Esophagus muscularis mucosa (tissue), 4 donors: ENCODE measurements around the gene CPA2. TPM values are rescaled to one million over a fixed set of nuclear protein-coding genes. Genes with fewer than 3 reads are reported as not detected.

Source experiments
- DNase-seq: peaks from one replicate; pipeline ENCODE4 v3.0.0-alpha.2; 2017; ENCODE audit errors: extremely low spot score
- H3K27ac ChIP-seq, 4 donors: fragments of 200-600 bp; sonication (generic); replicated peaks in 1 of 4; 1 replicate in 3 of 4; 2 replicates in 1 of 4; pipeline ENCODE4 v1.5.1; 2016 to 2019; ENCODE audit warnings: mild to moderate bottlenecking in 1 of 4
- H3K27me3 ChIP-seq, 4 donors: fragments of 200-600 bp; sonication (generic); one replicate each; pipeline versions ENCODE4 v1.5.1 to v1.6.0; 2016 to 2019
- H3K36me3 ChIP-seq, 4 donors: fragments of 200-600 bp; sonication (generic); one replicate each; pipeline ENCODE4 v1.5.1; 2016 to 2019
- H3K4me1 ChIP-seq, 4 donors: fragments of 200-600 bp; sonication (generic); one replicate each; pipeline ENCODE4 v1.5.1; 2016 to 2019
- H3K4me3 ChIP-seq, 4 donors: fragments of 200-600 bp; sonication (generic); 1 replicate in 2 of 4; 2 replicates in 2 of 4; pipeline ENCODE4 v1.5.1; 2016 to 2019; ENCODE audit warnings: mild to moderate bottlenecking in 4 of 4, moderate library complexity in 1 of 4
- H3K9me3 ChIP-seq, 4 donors: fragments of 200-600 bp; sonication (generic); 1 replicate in 3 of 4; 2 replicates in 1 of 4; pipeline ENCODE4 v1.5.1; 2016 to 2019
- CTCF ChIP-seq, 3 experiments: fragments of 200-600 bp in 2 of 3; fragments of 450-650 bp in 1 of 3; sonication (generic) in 2 of 3; IDR thresholded peaks; one replicate each; pipeline ENCODE4 v1.5.1; 2017 to 2019; ENCODE audit warnings: antibody characterized with exemption in 3 of 3, mild to moderate bottlenecking in 2 of 3, moderate library complexity in 1 of 3
- EP300 ChIP-seq: sonication (generic); formaldehyde crosslinking; IDR thresholded peaks from one replicate; pipeline ENCODE4 v1.6.1; 2017; ENCODE audit warnings: antibody characterized with exemption
- POLR2A ChIP-seq: fragments of 450-650 bp; IDR thresholded peaks from one replicate; pipeline ENCODE4 v1.6.1; 2017; ENCODE audit warnings: antibody characterized with exemption, moderate library complexity, mild to moderate bottlenecking, low read depth
- POLR2AphosphoS5 ChIP-seq, 2 donors: sonication (generic); formaldehyde crosslinking; IDR thresholded peaks; one replicate each; pipeline ENCODE4 v1.6.1; 2017; ENCODE audit warnings: antibody characterized with exemption in 2 of 2
- WGBS: methylation state at CpG from one replicate; pipeline ENCODE4 v1.1.5; 2018; 5-methylcytosine and 5-hydroxymethylcytosine counted together
- intact Hi-C: fragments of 100-400 bp; cut with DNase I; formaldehyde crosslinking; loops from one replicate; pipeline ENCODE4 v1.15.1; 2023
- total RNA-seq, 4 donors: library from RNA; depleted of rRNA; stranded (reverse); fragments of >200 nt; gene quantifications; one replicate each; pipeline versions ENCODE4 v1.1.0 to v1.2.1, GENCODE V29; 2016

CPA2 gene
- total RNA-seq: not detected

GRCh38 chr7:130266258-130266960 is at the start of gene CPA2:
TSS of gene CPA2 (plus strand) at chr7:130266863. CDS start at chr7:130266882, 19 bp downstream.
- DNase-seq: no peak
- no peak within 1 kb of the TSS for H3K27ac ChIP-seq
- no peaks in the 10 kb centered on the region for H3K36me3 ChIP-seq
- intact Hi-C loops: no loop called here
- H3K4me1 ChIP-seq: no peaks in the 10 kb centered on the region
- 95% methylated on average over 3 of the region's 3 CpGs for WGBS
- no peak within 1 kb of the TSS for H3K4me3 ChIP-seq
- no peak for TF ChIP-seq POLR2AphosphoS5 (IDR thresholded peaks at IDR 0.05)
- no peaks in the 10 kb centered on the region for H3K9me3 ChIP-seq
- no peaks in the 10 kb centered on the region for H3K27me3 ChIP-seq

- no peaks in the 10 kb centered on the region for H3K36me3 ChIP-seq
Observed at GRCh38 chr7:130218806-130219620, 47.6 kb upstream of the CPA2 start.

GRCh38 chr7:130219871-130220270 is 46.8 kb upstream of the CPA2 start:
- H3K36me3 ChIP-seq: no peaks in the 10 kb centered on the region
- no peak for DNase-seq
- H3K4me1 ChIP-seq: no peaks in the 10 kb centered on the region
- no peak overlapping the region for H3K27ac ChIP-seq
- intact Hi-C loops: no loop called here
- H3K27me3 ChIP-seq: peaks cover 0 to 3% (median 0%) of the 10 kb centered on the region in 4 donors
- 94% methylated on average over 9 of the region's 9 CpGs for WGBS
- TF ChIP-seq CTCF (IDR thresholded peaks at IDR 0.05) (no peak), POLR2A (no peak), POLR2AphosphoS5 (IDR thresholded peaks at IDR 0.05) (no peak), EP300 (no peak)
- no peaks in the 10 kb centered on the region for H3K9me3 ChIP-seq
- no peak overlapping the region for H3K4me3 ChIP-seq

More at GRCh38 chr7:130218806-130219620, 47.6 kb upstream of the CPA2 start:
- Histone ChIP-seq H3K27ac (no peak overlapping the region), H3K4me3 (no peak overlapping the region), H3K27me3 (peaks cover 0 to 6% (median 0%) of the 10 kb centered on the region in 4 donors), H3K4me1 (no peaks in the 10 kb centered on the region), H3K9me3 (no peaks in the 10 kb centered on the region)
- DNase-seq: no peak
- intact Hi-C loops: no loop called here
- 86% methylated on average over 5 of the region's 5 CpGs for WGBS
- no peak for TF ChIP-seq CTCF (IDR thresholded peaks at IDR 0.05)
- TF ChIP-seq POLR2A: no peak
- no peak for TF ChIP-seq EP300
- TF ChIP-seq POLR2AphosphoS5 (IDR thresholded peaks at IDR 0.05): no peak

GRCh38 chr7:130221746-130222145 is 44.9 kb upstream of the CPA2 start:
- TF ChIP-seq POLR2A: no peak
- no peak for TF ChIP-seq EP300
- TF ChIP-seq POLR2AphosphoS5 (IDR thresholded peaks at IDR 0.05): no peak
- TF ChIP-seq CTCF (IDR thresholded peaks at IDR 0.05): no peak
- intact Hi-C loops: no loop called here
- no peak overlapping the region for H3K4me3 ChIP-seq
- H3K9me3 ChIP-seq: no peaks in the 10 kb centered on the region
- no peak for DNase-seq
- H3K27me3 ChIP-seq: no peaks in the 10 kb centered on the region
- 100% methylated on average over 4 of the region's 4 CpGs for WGBS
- H3K4me1 ChIP-seq: no peaks in the 10 kb centered on the region
- H3K27ac ChIP-seq: no peak overlapping the region
- H3K36me3 ChIP-seq: no peaks in the 10 kb centered on the region

- H3K27ac ChIP-seq: no peak overlapping the region
- no peaks in the 10 kb centered on the region for H3K9me3 ChIP-seq
- H3K36me3 ChIP-seq: no peaks in the 10 kb centered on the region
- H3K4me3 ChIP-seq: no peak overlapping the region
- H3K27me3 ChIP-seq: no peaks in the 10 kb centered on the region
- TF ChIP-seq POLR2AphosphoS5 (IDR thresholded peaks at IDR 0.05) (no peak), EP300 (no peak), CTCF (IDR thresholded peaks at IDR 0.05) (no peak), POLR2A (no peak)
- 85% methylated on average over 1 of the region's 1 CpG for WGBS
- peaks cover 4 to 12% (median 11%) of the 10 kb centered on the region in 4 donors for H3K4me1 ChIP-seq
- DNase-seq: no peak
- intact Hi-C loops: no loop called here
Observed at GRCh38 chr7:130223646-130224045, 43.0 kb upstream of the CPA2 start.
